ENCODE data around the gene IL3. TPM values are rescaled to one million over a fixed set of nuclear protein-coding genes. Genes with fewer than 3 reads are reported as not detected.

The IL3 gene
- total RNA-seq, 1 experiment from 2014 or later: not detected

GRCh38 chr5:132046880-132047299 is 13.6 kb upstream of the IL3 start (continued):
- TF ChIP-seq, protein P1, sequence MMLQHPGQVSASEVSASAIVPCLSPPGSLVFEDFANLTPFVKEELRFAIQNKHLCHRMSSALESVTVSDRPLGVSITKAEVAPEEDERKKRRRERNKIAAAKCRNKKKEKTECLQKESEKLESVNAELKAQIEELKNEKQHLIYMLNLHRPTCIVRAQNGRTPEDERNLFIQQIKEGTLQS (CRISPR knock-in tag; conservative IDR thresholded peaks at IDR 0.05): no peak
- TF ChIP-seq, protein P2, sequence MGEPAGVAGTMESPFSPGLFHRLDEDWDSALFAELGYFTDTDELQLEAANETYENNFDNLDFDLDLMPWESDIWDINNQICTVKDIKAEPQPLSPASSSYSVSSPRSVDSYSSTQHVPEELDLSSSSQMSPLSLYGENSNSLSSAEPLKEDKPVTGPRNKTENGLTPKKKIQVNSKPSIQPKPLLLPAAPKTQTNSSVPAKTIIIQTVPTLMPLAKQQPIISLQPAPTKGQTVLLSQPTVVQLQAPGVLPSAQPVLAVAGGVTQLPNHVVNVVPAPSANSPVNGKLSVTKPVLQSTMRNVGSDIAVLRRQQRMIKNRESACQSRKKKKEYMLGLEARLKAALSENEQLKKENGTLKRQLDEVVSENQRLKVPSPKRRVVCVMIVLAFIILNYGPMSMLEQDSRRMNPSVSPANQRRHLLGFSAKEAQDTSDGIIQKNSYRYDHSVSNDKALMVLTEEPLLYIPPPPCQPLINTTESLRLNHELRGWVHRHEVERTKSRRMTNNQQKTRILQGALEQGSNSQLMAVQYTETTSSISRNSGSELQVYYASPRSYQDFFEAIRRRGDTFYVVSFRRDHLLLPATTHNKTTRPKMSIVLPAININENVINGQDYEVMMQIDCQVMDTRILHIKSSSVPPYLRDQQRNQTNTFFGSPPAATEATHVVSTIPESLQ (CRISPR knock-in tag; IDR thresholded peaks at IDR 0.05): no peak
- TF ChIP-seq NR3C1 (CRISPR knock-in tag; conservative IDR thresholded peaks at IDR 0.05; ENCODE audit: low read depth): no peak

- ChIA-PET CTCF (interaction anchor here (2.9 kb wide), 1 partner anchor 14 kb away, joined by 11 read pairs; no protein-coding TSS in a partner anchor), POLR2A (no interaction called here)
- H3K9me3 Mint-ChIP-seq: peaks cover 3% of the 10 kb centered on the region
- no peak overlapping the region for H3K4me3 Mint-ChIP-seq
- ATAC-seq: no peak
- peaks cover 14% of the 10 kb centered on the region for H3K4me1 Mint-ChIP-seq
- no peaks in the 10 kb centered on the region for H3K27me3 Mint-ChIP-seq (ENCODE audit: low read depth)
- H3K36me3 Mint-ChIP-seq: no peaks in the 10 kb centered on the region
- TF ChIP-seq ATF1 (CRISPR knock-in tag; IDR thresholded peaks at IDR 0.05): no peak
- TF ChIP-seq RELA (CRISPR knock-in tag; IDR thresholded peaks at IDR 0.05; ENCODE audit: borderline replicate concordance): no peak
- TF ChIP-seq HMGA2 (CRISPR knock-in tag; IDR thresholded peaks at IDR 0.05): no peak
- TF ChIP-seq, protein P3, sequence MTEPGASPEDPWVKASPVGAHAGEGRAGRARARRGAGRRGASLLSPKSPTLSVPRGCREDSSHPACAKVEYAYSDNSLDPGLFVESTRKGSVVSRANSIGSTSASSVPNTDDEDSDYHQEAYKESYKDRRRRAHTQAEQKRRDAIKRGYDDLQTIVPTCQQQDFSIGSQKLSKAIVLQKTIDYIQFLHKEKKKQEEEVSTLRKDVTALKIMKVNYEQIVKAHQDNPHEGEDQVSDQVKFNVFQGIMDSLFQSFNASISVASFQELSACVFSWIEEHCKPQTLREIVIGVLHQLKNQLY (CRISPR knock-in tag; IDR thresholded peaks at IDR 0.05): no peak
- no peak for TF ChIP-seq ZNF671 (CRISPR knock-in tag; IDR thresholded peaks at IDR 0.05)
- no peak for TF ChIP-seq SP1 (CRISPR knock-in tag; conservative IDR thresholded peaks at IDR 0.05)
- no peak for TF ChIP-seq E2F1 (CRISPR knock-in tag; IDR thresholded peaks at IDR 0.05)
- no peak for TF ChIP-seq TCF7 (CRISPR knock-in tag; IDR thresholded peaks at IDR 0.05; ENCODE audit: low read depth)
- TF ChIP-seq, protein P4, sequence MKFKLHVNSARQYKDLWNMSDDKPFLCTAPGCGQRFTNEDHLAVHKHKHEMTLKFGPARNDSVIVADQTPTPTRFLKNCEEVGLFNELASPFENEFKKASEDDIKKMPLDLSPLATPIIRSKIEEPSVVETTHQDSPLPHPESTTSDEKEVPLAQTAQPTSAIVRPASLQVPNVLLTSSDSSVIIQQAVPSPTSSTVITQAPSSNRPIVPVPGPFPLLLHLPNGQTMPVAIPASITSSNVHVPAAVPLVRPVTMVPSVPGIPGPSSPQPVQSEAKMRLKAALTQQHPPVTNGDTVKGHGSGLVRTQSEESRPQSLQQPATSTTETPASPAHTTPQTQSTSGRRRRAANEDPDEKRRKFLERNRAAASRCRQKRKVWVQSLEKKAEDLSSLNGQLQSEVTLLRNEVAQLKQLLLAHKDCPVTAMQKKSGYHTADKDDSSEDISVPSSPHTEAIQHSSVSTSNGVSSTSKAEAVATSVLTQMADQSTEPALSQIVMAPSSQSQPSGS (CRISPR knock-in tag; IDR thresholded peaks at IDR 0.05; ENCODE audit: borderline replicate concordance, low read depth): no peak
- no peak for TF ChIP-seq IRF2 (CRISPR knock-in tag; IDR thresholded peaks at IDR 0.05; ENCODE audit: borderline replicate concordance, low read depth)
- TF ChIP-seq JAZF1 (CRISPR knock-in tag; IDR thresholded peaks at IDR 0.05): no peak
- no peak for TF ChIP-seq SMAD4 (CRISPR knock-in tag; IDR thresholded peaks at IDR 0.05)
- no peak for TF ChIP-seq CREM (CRISPR knock-in tag; IDR thresholded peaks at IDR 0.05)
- TF ChIP-seq ZNF121 (CRISPR knock-in tag; IDR thresholded peaks at IDR 0.05): no peak
- no peak for TF ChIP-seq ZNF232 (CRISPR knock-in tag; IDR thresholded peaks at IDR 0.05)
- no peak for TF ChIP-seq ZBTB21 (CRISPR knock-in tag; IDR thresholded peaks at IDR 0.05; ENCODE audit: borderline replicate concordance)
- no peak for TF ChIP-seq NFATC4 (CRISPR knock-in tag; IDR thresholded peaks at IDR 0.05)
- no peak for TF ChIP-seq ELF4 (CRISPR knock-in tag; IDR thresholded peaks at IDR 0.05; ENCODE audit: low read depth)
- no peak for TF ChIP-seq ESRRA (CRISPR knock-in tag; IDR thresholded peaks at IDR 0.05; ENCODE audit: borderline replicate concordance)
- DNase-seq (ENCODE audit: low spot score): no peak
- no peak overlapping the region for H3K27ac Mint-ChIP-seq
These were observed 11.4 kb upstream of the IL3 start for GRCh38 chr5:132049093-132049492.

Data from WTC11 (cell line).